Measurements from ENCODE around the gene B4GAT1.

DNA sequence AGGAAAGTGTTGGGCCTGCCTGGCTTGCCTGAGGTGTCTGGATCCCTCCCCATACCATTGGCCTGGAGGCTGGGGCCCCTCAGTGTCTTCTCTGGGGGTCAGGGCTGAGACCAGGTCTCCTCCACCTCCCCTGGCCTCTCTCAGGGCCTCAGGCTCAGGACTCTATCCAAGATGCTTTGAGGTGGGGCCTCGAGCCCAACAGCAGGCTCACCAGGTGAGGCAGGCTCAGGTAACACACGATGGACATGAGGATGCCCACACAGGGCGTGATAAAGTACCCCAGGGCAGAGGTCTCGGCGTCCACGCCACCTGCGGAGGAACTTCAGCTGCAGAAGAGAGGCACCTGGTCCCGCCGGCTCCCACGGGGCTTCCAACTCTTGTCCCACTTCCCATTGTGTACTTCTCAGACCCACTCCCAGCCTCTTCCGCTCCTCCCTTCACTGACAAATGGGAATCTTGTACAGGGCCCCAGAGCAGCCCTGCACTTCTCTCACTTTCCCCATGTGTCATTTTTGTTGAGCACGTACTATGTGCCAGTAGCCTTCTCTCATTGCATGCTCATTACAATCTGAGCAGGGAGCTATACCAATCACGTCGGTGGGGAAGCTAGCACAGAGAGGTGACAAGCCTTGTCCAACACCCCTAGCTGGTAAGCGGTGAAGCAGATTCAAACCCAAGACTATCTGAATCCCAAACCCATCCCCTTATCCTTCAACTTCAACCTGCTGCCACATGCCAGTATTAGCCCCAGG lies 20.3 kb upstream of the B4GAT1 start:
- no peak for TF ChIP-seq EP300 (IDR thresholded peaks at IDR 0.05)
- no peak for TF ChIP-seq CTCF (IDR thresholded peaks at IDR 0.05)

Data from stomach (tissue), 4 donors.